DMS 273 treated with DMSO at 0.1 percent for 48 hours (cell line): Measurements from ENCODE around the gene SRA1.
"Not testable (repeated sequence)": the region's sequence is repeated elsewhere in the genome, so short reads cannot be mapped to it uniquely, and the experiment has no call there.

Experiments used
- DNase-seq: peaks from one replicate; lab custom pipeline; 2025; lab: John Stamatoyannopoulos, UW

SRA1 gene

DNA sequence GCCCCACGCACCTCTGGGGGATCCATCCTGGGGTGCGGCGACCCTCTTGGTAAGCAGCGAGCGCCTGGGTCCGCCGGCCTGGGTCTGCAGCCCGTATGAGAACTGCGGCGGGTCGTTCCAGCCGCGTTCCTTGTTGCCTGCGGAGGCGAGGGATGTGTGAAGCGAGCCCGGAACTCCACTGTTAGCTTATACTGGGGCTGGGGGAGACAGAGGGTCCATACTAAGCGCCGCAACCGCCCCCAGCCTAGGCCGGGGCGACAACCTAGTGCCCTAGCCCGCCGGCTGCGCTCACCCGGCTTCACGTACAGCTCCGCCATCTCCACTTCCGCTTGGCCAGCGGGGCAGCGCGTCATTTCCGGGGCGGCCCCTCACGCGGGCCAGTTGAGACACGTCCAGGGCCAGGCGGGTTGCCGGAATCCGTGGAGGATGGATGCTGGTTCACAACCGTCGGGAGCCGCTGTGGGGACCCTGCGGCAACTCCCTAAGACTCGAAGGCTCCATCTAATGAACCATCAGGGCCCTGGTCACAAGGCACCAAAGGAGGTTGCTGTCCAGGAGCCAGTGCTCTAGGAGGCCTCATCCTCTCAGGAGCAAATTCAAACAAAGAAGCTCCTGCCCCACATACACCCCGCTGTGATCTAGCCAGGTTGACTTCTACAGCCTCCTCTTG, at the start of gene SRA1:
SRA1 (minus strand) TSS at position 338 of the 670 bp plus-strand sequence; CDS start at position 317, 21 bp downstream.
- peak; percentile 76 for DNase-seq

DNA sequence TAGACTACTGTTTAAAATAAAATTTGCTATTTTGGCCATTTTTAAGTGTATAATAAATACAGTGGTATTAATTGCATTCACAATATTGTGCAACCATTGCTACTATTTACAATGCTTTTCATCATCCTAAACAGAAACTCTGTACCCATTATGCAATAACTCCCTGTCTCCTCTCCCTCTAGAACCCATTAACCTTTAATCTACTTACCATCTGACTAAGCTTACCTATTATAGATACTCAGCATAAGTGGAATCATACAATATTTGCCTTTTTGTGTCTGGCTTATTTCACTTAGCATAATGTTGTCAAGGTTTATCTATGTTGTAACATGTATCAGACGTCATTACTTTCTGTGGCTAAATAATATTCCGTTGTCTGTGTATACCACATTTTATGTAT, 49.8 kb upstream of the SRA1 start:
- DNase-seq = no peak

DNA sequence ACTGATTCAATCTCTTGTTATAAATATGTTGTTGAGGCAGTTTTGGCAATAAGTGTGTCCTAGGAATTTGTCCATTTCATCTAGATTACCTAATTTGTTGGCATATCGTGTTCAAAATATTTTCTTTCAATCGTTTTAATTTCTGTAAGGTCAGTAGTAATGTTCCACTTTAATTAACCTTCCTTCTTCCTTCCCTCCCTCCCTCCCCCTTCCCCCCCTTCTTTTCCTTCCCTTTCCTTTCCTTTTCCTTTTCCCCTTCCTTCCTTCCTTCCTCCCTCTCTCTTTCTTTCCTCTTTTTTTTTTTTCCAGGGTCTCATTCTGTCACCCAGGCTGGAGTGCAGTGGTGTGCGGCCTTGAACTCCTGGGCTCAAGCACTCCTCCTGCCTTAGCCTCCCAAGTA, 48.6 kb upstream of the SRA1 start:
- no peak for DNase-seq

DNA sequence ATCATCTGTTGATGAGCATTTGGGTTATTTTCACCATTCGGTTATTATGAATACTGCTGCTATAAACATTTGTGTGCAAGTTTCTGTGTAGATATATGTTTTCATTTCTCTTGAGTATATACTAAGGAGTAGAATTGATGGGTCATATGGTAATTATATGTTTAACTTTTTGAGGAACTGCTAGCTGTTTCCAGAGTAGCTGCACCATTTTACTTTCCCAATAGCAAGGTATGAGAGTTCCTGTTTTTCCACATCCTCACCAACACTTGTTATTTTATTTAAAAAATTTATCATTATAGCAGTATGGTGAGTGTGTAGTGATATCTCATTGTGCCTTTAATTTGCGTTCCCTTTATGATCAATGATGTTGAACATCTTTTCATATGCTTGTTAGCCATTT, 46.5 kb upstream of the SRA1 start:
- no peak for DNase-seq

DNA sequence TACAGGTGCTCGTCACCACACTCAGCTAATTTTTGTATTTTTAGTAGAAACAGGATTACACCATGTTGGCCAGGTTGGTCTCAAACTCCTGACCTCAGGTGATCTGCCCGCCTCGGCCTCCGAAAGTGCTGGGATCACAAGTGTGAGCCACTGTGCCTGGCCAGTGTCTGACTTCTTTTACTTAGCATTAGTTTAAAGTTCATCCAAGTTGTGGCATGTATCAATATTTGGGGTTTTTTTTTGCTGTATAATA, 46.1 kb upstream of the SRA1 start:
- not testable (repeated sequence) for DNase-seq

DNA sequence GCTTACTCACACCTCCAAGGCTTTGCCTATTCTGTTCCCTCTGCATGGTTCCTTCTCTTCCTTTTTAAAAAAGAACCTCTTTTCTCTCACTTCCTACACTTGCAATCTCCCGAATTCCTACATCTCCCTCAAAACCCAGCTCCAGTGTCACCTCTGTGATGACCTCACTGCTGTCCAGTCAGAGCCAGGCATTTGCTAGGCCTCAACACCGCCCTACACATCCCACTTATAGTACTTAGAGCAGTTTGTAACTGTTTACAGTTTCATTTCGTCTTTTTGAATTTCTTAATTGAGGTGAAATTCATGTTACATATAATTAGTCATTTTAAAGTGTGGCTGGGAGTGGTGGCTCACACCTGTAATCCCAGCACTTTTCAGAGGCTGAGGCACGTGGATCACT, 44.9 kb upstream of the SRA1 start:
- no peak for DNase-seq

DNA sequence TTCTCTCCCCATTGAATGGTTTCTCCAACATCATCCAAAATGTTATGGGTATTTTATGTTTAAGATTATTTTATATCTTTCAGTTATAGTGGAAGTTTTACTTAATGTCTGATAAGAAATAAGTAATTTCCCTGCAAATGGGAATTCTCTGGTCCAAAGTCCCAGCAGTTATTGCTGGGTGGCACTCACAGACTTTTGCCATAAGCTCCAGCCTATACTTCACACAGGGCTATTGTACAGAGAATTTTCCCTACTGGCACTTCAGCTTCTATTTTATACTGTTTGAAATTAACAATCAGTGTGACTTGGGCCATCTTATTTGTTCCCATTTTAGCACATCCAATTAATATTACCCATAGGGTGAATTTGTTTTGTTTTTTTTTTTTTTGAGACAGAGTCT, 42.8 kb upstream of the SRA1 start:
- DNase-seq = no peak

DNA sequence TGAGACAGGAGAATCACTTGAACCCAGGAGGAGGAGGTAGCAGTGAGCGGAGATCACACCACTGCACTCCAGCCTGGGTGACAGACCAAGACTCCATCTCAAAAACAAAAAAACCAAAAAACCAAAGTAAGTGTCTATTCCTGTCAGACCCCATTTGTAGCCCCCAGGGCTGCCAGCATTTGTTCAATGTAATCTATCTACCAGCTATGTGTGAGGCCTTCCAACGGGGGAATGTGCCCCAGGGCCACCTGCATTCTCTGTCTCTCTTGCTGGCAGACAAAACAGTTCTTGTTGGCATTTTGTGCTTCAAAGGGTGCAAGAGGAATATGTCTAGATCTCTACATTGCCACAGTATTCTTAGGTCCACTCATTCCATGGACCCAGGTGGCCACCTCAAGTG, 41.6 kb upstream of the SRA1 start:
- DNase-seq = no peak

DNA sequence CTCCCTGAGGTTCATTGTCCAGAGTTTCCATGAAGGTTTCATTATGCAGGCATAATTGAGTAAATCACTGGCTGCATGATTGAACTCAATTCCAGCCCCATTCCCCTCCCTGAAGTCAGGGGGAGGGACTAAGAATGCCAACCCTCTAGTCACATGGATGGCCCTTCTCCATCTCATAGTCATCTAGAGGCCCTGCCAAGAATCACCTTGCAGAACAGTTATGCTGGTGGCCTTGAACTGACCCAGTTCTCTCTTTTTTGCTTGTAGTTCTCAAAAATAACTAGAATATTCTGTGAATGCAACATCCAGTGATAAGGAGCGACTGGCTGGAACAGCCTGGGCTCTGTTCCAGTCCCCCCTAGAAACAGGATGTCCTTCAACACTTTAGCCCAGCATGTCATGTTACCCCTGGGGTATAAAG, 39.1 kb upstream of the SRA1 start:
- DNase-seq = no peak

DNA sequence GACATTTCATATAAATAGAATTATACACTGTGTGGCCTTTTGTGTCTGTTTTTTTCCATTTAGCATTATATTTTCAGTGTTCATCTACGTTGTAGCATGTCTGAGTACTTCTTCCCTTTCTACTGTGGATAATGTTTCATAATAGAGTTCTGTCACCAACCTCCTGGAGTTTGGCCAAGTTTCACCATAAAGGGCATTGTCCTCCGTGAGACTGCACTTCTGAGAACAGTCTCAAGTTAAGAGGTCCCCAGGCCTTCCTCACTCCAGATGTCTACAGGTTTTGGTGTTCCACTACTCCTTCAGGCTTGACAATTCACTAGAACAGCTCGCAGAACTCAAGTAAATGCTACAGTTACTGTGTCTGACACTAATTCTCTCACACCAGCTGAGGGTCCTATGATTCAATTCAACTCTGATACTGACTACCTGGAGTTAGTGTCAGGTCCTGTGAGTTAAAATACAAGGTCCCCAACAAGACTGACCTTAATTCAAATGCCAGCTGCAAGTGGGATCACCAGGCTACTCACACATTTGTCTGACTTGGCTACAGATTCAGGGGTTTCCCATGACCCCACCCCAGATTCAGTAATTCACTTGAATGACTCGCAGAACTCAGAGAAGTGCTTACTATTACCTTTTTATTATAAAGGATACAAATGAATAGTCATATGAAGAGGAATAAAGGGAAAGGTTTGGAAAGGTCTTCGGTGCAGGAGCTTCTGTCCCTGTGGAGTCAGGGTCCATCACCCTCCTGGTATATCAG, 38.4 kb upstream of the SRA1 start:
- no peak for DNase-seq

DNA sequence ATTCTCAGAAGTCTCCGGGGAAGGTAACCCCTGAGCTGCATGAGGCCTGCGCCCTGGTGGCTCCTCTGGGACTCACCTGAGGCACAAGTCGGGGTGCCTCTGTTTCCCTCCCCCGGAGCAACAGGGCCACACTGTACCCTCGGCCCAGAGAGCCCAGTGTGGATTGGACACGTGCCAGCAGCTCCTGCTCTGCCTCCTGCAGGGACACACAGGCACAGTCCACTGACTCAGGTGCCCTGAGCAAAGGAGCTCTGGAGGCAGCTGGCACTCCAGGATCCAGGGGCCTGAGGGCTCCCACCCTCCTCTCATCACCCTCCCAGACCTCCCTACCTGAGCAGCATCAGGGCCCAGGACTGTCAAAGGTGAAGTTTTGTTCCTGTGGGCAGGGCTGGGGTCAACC, 36.9 kb upstream of the SRA1 start:
- no peak for DNase-seq

DNA sequence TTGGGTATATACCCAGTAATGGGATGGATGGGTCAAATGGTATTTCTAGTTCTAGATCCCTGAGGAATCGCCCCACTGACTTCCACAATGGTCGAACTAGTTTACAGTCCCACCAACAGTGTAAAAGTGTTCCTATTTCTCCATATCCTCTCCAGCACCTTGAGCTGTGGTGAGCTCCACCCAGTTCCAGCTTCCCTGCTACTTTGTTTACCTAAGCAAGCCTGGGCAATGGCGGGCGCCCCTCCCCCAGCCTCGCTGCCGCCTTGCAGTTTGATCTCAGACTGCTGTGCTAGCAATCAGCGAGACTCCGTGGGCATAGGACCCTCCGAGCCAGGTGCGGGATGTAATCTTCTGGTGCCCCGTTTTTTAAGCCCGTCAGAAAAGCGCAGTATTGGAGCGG, 35.8 kb upstream of the SRA1 start:
- not testable (repeated sequence) for DNase-seq

DNA sequence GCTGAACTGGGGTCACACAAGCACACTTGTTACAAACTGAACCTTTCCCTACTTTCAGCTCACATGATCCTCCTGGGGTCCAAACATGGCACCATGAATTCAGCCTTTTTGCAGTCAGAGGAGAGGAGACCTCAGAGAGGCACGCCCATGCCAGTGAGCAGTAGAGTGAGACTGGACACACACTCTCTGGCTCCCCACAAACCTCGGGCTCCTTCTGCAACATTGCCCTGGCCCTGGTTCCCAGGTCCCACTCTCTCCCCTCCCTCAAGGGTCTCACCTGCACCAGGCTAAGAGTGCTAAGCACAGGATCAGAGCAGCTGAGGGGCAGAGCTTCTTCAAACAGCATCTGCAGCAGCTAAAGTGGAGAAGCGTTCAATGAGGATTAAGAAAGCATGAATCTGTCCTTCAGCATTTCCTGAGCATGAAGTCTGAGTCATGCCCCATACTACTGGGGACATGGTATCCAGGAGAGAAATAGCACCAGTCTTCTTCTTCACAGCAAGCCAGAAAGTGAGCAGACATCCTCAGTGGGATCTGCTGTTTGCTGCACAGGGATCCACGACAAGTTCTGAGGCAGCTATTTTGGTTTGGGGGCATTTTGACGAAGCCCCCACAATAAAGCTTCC, 34.6 kb upstream of the SRA1 start:
- DNase-seq = no peak

DNA sequence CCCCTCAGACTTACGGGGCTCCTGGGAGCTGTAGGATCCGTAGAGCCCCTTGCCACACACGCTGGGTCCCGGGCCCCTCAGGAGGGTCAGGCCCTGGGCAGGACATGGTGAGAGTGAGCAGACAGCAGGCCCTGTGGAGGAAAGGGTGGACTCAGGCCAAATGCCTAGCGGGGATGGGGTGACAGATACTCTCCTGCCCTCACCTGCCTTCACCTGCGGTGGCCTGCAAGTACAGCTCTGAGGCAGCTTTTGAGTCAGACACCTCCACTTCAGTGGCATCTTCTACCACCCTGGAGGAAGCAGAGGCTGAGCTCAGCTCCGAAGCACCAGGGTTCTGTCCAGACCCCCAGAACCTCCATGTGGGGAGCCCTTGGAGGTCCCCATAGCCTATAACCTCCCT, 33.6 kb upstream of the SRA1 start:
- no peak for DNase-seq

DNA sequence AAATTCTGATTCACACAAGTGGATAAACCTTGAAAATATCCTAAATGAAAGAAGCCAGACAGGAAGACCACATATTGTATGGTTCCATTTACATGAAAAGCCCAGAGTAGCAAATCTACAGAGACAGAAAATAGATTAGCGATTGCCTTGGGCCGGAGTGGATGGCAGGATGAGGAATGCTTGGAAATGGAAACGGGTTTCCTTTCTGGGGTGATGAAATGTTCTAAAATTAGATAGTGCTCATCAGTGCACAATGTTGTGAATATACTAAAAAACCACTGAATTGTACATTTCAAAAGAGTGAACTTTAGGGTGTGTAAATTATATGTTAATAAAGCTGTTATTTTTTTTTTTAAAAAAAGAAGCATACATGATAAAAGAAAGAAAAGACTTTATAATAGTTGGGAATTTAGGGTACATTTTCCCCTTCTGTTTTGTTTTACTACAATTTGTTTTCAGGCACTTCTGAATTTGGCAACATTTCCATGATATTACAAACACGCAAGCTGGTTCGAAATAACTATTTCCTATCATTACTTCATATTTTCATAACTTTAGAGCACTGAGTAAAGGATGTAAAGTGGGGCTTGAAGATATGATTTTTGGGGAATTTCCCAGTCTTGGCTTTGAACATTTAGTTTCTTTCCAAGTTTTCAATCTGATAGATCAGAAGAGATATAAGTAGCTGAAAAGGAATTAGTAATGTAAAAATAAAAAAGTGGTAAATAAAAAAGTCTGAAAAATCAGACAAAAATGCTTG, 31.2 kb upstream of the SRA1 start:
- DNase-seq = no peak

DNA sequence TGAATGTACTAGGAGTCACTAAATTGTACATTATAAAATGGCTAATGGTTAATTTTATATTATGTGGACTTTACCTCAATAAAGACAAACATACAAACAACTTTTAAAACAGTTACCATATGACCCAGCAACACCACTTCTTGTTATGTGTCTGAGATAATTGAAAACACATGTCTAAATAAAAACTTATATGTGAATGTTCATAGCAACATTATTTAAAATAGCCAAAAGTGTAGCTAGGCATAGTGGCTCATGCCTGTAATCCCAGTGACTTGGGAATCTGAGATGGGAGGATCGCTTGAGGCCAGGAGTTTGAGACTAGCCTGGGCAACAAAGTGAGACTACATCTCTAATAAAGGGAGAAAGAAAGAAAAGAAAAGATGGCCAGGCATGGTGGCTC, 30.2 kb upstream of the SRA1 start:
- DNase-seq = no peak

DNA sequence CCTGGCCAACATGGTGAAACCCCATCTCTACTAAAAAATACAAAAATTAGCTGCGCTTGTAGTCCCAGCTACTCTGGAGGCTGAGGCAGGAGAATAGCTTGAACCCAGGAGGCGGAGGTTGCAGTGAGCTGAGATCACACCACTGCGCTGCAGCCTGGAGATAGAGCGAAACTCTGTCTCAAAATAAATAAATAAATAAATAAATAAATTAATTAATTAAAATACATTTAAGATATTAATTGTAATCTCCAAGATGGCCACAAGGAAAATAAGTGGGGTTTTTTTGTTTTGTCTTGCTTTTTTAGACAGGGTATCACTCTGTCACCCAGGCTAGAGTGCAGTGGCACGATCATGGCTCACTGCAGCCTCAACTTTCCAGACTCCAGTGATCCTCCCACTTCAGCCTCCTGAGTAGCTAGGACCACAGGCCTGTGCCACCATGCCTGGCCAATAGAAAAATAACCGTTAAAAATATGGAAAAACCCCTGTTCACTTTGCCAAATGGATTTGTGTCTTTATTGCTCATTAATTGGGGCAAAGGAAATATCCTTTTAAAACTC, 22.0 kb upstream of the SRA1 start:
- DNase-seq = not testable (repeated sequence)

DNA sequence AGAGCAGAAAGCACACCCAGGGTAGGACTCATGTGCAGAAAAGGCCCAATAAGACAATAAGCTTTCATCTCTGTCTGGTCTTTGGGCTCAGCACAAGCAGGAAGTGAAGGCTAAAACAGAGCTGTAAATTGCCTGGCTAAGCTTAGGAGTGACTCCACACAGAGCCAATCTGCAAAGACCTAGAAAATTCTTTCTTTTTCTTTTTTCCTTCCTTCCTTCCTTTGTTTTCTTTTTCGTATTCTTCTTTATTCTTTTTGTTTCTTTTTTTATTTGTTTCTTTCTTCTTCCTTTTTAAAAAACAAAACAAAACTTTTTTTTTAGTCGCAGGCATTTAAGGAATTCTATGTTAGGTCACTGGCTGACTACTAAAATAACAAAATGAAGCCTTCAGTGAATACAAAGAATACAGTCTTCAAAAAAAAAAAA, 19.5 kb upstream of the SRA1 start:
- DNase-seq = no peak

DNA sequence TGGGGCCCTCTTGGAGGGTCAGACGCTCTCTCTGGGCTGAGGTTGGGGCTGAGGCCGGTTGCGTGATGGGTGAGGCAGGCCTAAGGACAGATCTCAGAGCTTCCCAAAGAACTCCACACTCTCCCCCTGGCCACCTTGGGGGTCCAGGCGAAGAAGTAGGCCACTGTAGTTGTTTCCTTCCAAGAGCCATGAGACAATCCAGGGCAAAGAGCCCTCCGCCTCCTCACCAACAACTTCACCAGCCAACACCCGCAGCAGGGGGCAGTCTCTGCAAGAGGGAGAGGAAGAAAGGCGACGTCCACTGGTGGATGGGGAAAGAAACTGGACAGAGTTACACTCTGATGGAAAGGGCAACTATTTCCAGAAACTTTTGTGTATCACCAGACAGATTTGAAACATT, 18.0 kb upstream of the SRA1 start:
- no peak for DNase-seq

DNA sequence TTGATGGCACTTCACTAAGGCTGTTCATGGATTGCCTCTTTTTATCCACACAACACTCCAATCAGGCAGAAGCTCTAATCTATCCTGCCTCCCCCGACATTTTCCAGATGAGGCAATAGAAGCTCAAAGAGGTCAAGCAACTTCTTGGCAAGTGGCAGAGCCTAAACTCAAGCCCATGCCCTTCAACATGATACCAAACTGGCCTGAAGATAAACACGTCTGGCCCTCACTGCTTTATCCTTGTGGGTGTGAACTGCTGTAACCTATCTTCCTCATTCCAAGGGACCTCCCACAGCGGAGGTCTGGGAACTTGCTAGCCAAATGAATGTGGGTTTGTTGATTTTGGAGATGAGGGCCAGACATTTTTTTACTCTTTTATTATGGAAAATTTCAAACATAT, 16.9 kb upstream of the SRA1 start:
- DNase-seq = no peak

DNA sequence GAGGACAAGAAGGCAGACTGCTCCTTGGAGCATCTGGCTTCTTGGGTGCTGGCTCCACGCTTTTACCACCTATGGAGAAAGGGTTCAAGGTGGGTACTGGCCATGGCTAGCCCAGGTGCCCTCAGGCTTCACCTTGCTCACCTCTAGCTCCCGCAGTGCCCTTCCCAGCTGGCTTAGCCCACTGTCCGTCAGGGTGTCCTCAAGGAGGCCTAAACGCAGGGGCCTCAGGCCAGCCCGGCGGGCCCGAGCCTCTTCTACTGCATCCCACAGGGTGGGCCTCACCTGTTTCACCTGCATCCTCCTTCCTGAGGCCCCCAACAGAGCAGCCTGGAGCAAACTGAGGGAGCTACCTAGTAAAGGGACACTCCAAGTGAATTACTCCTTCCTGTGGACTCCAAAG, 16.4 kb upstream of the SRA1 start:
- DNase-seq = no peak

DNA sequence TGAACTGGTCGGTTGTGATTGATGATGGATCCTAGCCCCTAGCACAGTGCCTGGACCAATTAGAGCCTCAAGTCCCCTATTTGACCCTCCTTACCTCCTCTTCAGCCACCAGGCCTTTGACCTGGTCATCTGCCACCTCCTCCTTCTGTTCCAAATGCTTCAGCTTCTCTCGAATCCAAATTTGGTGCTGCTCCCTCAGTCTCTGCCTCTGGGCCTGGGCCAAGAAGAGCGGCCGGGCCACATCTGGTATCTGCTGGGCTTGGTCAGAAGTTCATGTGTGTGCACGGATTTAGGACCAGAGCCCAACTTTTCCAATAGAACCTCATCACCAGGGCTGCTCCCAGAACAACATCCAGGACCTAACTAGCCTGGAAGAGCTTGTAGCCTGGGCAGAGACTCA, 13.8 kb upstream of the SRA1 start:
- DNase-seq = no peak

DNA sequence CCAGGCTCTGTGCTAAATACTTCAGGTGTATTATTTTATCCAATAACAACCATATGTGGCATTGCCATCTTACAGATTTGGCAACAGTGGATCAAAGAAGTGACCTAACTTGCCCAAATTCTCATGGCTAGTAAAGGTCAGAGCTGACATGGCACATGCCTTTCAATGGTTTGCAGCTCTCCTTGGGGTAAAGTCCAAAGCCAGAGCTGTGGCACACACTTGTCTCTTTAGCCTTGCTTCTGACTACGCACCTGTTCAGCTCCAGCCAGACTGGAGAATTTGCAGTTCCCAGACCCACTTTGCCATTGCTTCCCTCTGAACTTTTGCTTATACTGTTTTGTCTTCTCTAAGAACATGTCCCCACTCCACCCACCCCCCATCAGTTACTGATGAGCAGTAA, 13.2 kb upstream of the SRA1 start:
- no peak for DNase-seq
